BLaER1 treated with 17β-estradiol and CSF1 and Interleukin-3, amounts not matched to agents 10 nM and 100 nM (cell line): ENCODE results near the gene GPSM1.

Experiments
- H3K27ac ChIP-seq, 11 experiments: shearing (Covaris generic); formaldehyde crosslinking; 2 replicates each; pipeline ENCODE4 v1.8.1; 2022
- H3K27me3 ChIP-seq, 11 experiments: shearing (Covaris generic); formaldehyde crosslinking; 2 replicates each; pipeline ENCODE4 v1.8.1; 2022
- H3K36me3 ChIP-seq, 11 experiments: shearing (Covaris generic); formaldehyde crosslinking; 2 replicates each; pipeline ENCODE4 v1.8.1; 2022
- H3K4me1 ChIP-seq, 10 experiments: shearing (Covaris generic); formaldehyde crosslinking; 2 replicates each; pipeline ENCODE4 v1.8.1; 2022
- H3K4me2 ChIP-seq, 11 experiments: shearing (Covaris generic); formaldehyde crosslinking; 2 replicates each; pipeline ENCODE4 v1.8.1; 2022
- H3K4me3 ChIP-seq, 10 experiments: shearing (Covaris generic); formaldehyde crosslinking; 2 replicates each; pipeline ENCODE4 v1.8.1; 2022
- H3K9ac ChIP-seq, 11 experiments: shearing (Covaris generic); formaldehyde crosslinking; 2 replicates each; pipeline ENCODE4 v1.8.1; 2022
- H3K9me3 ChIP-seq, 11 experiments: shearing (Covaris generic); formaldehyde crosslinking; replicated peaks in 1 of 11; 2 replicates each; pipeline ENCODE4 v1.8.1; 2022
- H4K20me1 ChIP-seq, 11 experiments: shearing (Covaris generic); formaldehyde crosslinking; 2 replicates each; pipeline ENCODE4 v1.8.1; 2022
- Cebpa-rat ChIP-seq, 11 experiments: shearing (Covaris generic); IDR thresholded peaks; 2 replicates each; pipeline ENCODE4 v1.8.1; 2022

Gene GPSM1

GRCh38 chr9:136328011-136328621 is 777 bp downstream of the GPSM1 start:
- Histone ChIP-seq H3K36me3 (peaks cover 0 to 26% (median 17%) of the 10 kb centered on the region in 11 experiments; a peak in 14 of 22 replicates), H4K20me1 (peaks cover 0 to 53% (median 51%) of the 10 kb centered on the region in 11 experiments; a peak in 20 of 22 replicates), H3K4me1 (peaks cover 54 to 91% (median 84%) of the 10 kb centered on the region in 10 experiments), H3K4me3 (peak overlapping the region; percentile 67 to 91 (median 78)), H3K9me3 (no peaks in the 10 kb centered on the region), H3K27ac (peak overlapping the region; percentile 7 to 93 (median 86); a peak in 20 of 22 replicates), H3K9ac (peak overlapping the region; percentile 71 to 95 (median 86)), H3K4me2 (peak overlapping the region; percentile 93 to 100 (median 99)), H3K27me3 (peaks cover 0 to 11% (median 0%) of the 10 kb centered on the region in 11 experiments; a peak in 6 of 22 replicates)
- TF ChIP-seq Cebpa-rat (IDR thresholded peaks at IDR 0.05): no peak

DNA sequence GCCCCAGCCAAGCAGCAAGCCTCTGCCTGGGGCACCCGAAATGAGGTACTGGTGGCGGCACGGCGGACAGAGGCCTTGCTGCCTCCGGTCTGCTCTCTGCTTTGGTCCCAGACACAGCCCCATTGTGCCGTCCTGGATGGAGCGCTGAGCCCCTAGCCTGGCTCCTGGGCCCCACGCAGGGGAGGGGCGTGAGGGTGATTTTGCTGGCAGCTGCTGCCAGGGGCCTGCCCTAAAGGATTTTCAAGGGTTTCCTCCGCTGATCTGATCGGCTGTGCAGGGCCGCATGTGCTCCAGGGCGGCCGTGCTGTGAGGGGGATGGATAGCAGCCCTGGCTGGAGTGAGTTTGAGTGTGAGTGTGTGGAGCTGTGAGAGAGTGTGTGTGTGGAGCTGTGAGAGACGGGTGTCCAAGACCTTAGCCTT is 1.3 kb downstream of the GPSM1 start:
- H3K4me1 ChIP-seq: peaks cover 48 to 90% (median 83%) of the 10 kb centered on the region in 10 experiments
- peak overlapping the region; percentile 7 to 93 (median 86); a peak in 20 of 22 replicates for H3K27ac ChIP-seq

GRCh38 chr9:136329211-136329627 is 1.9 kb downstream of the GPSM1 start:
- Histone ChIP-seq H3K9ac (peak overlapping the region; percentile 71 to 95 (median 86)), H3K4me2 (peak overlapping the region; percentile 93 to 100 (median 99)), H3K27ac (peak overlapping the region in 9 of 11 experiments; percentile 44 to 93 (median 86); a peak in 17 of 22 replicates), H4K20me1 (peaks cover 0 to 64% (median 60%) of the 10 kb centered on the region in 11 experiments; a peak in 20 of 22 replicates), H3K4me3 (peak overlapping the region; percentile 67 to 91 (median 78)), H3K4me1 (peaks cover 43 to 84% (median 77%) of the 10 kb centered on the region in 10 experiments), H3K27me3 (no peaks in the 10 kb centered on the region), H3K9me3 (no peaks in the 10 kb centered on the region), H3K36me3 (peaks cover 0 to 36% (median 26%) of the 10 kb centered on the region in 11 experiments; a peak in 17 of 22 replicates)
- TF ChIP-seq Cebpa-rat (IDR thresholded peaks at IDR 0.05): no peak

More for the DNA sequence above, 1.3 kb downstream of the GPSM1 start:
- Histone ChIP-seq H3K36me3 (peaks cover 0 to 32% (median 21%) of the 10 kb centered on the region in 11 experiments; a peak in 14 of 22 replicates), H3K4me2 (peak overlapping the region; percentile 93 to 100 (median 99)), H4K20me1 (peaks cover 0 to 58% (median 56%) of the 10 kb centered on the region in 11 experiments; a peak in 20 of 22 replicates), H3K27me3 (peaks cover 0 to 6% (median 0%) of the 10 kb centered on the region in 11 experiments; a peak in 6 of 22 replicates), H3K9ac (peak overlapping the region; percentile 71 to 95 (median 86)), H3K4me3 (peak overlapping the region; percentile 67 to 91 (median 78)), H3K9me3 (no peaks in the 10 kb centered on the region)
- TF ChIP-seq Cebpa-rat (IDR thresholded peaks at IDR 0.05): no peak

GRCh38 chr9:136329636-136330405 is 2.5 kb downstream of the GPSM1 start:
- peak overlapping the region; percentile 93 to 100 (median 99) for H3K4me2 ChIP-seq
- H3K4me3 ChIP-seq: peak overlapping the region in 9 of 10 experiments; percentile 71 to 91 (median 79); a peak in 17 of 20 replicates
- peak overlapping the region in 9 of 11 experiments; percentile 44 to 93 (median 86); a peak in 17 of 22 replicates for H3K27ac ChIP-seq
- no peaks in the 10 kb centered on the region for H3K27me3 ChIP-seq
- H3K36me3 ChIP-seq: peaks cover 0 to 42% (median 32%) of the 10 kb centered on the region in 11 experiments; a peak in 17 of 22 replicates
- H3K9me3 ChIP-seq: no peaks in the 10 kb centered on the region
- H4K20me1 ChIP-seq: peaks cover 0 to 70% (median 66%) of the 10 kb centered on the region in 11 experiments; a peak in 20 of 22 replicates
- TF ChIP-seq Cebpa-rat (IDR thresholded peaks at IDR 0.05): no peak
- peak overlapping the region; percentile 71 to 95 (median 86) for H3K9ac ChIP-seq
- peaks cover 40 to 78% (median 71%) of the 10 kb centered on the region in 10 experiments for H3K4me1 ChIP-seq

DNA sequence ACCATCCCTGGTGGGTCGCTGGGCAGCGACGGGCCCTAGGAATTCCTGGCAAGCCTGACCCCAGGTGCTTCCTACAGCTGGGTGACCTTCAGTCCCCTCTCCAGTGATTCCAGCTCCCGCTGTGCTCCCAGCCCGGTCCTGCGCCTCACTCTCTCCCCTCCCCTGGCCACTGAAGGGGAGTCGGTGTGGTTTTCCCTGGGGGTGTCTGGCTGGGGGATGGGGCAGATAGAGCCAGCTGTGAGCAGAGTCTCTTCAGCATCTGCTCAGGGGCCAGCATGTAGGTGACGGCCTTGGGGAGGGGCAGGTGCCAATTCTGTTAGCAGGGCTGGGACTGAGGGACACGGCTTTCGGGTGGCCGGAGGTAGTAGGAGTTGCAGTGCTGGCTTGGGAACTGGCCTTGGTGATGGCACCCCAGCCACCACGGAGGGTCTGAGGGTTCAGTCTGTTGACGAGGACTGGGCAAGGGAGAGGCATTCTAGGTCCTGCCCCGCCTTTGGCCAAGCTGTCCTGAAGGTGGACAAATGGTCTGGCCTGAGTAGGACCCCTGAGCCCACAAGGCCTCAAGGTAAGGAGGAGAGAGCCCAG is 3.2 kb downstream of the GPSM1 start:
- H3K27ac ChIP-seq: peak overlapping the region in 7 of 11 experiments; percentile 81 to 93 (median 87); a peak in 13 of 22 replicates
- peaks cover 0 to 77% (median 73%) of the 10 kb centered on the region in 11 experiments; a peak in 20 of 22 replicates for H4K20me1 ChIP-seq
- H3K27me3 ChIP-seq: no peaks in the 10 kb centered on the region
- H3K4me1 ChIP-seq: peaks cover 40 to 72% (median 64%) of the 10 kb centered on the region in 10 experiments
- H3K9me3 ChIP-seq: no peaks in the 10 kb centered on the region
- H3K9ac ChIP-seq: peak overlapping the region; percentile 71 to 95 (median 86); a peak in 18 of 22 replicates
- TF ChIP-seq Cebpa-rat (IDR thresholded peaks at IDR 0.05): no peak
- peaks cover 0 to 49% (median 39%) of the 10 kb centered on the region in 11 experiments; a peak in 18 of 22 replicates for H3K36me3 ChIP-seq
- peak overlapping the region in 7 of 10 experiments; percentile 71 to 91 (median 85); a peak in 9 of 20 replicates for H3K4me3 ChIP-seq
- peak overlapping the region; percentile 93 to 100 (median 99) for H3K4me2 ChIP-seq

DNA sequence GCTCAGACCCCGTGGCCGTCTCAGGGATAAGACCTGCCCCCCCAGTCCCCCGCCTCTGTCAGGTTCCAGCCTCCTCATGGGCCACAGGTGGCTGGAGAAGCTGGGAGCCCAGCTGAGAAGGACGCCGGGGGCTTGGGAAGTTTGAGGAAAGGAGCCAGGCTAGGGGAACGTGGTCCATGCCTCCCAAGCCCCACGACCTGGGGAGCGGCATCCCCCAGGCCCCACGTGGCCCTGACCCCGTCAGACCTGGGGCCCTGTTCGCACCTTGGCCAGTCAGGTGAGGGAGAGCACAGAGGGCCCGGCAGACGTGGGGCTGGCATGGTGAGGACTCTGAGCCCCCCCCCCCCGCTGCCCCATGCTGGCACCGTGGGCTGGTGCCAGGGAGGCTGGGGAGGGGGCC is 3.7 kb downstream of the GPSM1 start:
- H3K4me3 ChIP-seq: peak overlapping the region in 4 of 10 experiments; percentile 71 to 91 (median 87); a peak in 5 of 20 replicates
- peak overlapping the region in 9 of 11 experiments; percentile 30 to 95 (median 86); a peak in 14 of 22 replicates for H3K9ac ChIP-seq
- H3K27ac ChIP-seq: peak overlapping the region in 6 of 11 experiments; percentile 37 to 93 (median 86); a peak in 9 of 22 replicates
- peak overlapping the region in 9 of 11 experiments; percentile 93 to 100 (median 99); a peak in 18 of 22 replicates for H3K4me2 ChIP-seq
- H3K4me1 ChIP-seq: peaks cover 36 to 66% (median 59%) of the 10 kb centered on the region in 10 experiments
- H3K27me3 ChIP-seq: no peaks in the 10 kb centered on the region
- H4K20me1 ChIP-seq: peaks cover 0 to 82% (median 77%) of the 10 kb centered on the region in 11 experiments; a peak in 20 of 22 replicates
- H3K9me3 ChIP-seq: no peaks in the 10 kb centered on the region
- H3K36me3 ChIP-seq: peaks cover 0 to 54% (median 44%) of the 10 kb centered on the region in 11 experiments; a peak in 19 of 22 replicates
- no peak for TF ChIP-seq Cebpa-rat (IDR thresholded peaks at IDR 0.05)

DNA sequence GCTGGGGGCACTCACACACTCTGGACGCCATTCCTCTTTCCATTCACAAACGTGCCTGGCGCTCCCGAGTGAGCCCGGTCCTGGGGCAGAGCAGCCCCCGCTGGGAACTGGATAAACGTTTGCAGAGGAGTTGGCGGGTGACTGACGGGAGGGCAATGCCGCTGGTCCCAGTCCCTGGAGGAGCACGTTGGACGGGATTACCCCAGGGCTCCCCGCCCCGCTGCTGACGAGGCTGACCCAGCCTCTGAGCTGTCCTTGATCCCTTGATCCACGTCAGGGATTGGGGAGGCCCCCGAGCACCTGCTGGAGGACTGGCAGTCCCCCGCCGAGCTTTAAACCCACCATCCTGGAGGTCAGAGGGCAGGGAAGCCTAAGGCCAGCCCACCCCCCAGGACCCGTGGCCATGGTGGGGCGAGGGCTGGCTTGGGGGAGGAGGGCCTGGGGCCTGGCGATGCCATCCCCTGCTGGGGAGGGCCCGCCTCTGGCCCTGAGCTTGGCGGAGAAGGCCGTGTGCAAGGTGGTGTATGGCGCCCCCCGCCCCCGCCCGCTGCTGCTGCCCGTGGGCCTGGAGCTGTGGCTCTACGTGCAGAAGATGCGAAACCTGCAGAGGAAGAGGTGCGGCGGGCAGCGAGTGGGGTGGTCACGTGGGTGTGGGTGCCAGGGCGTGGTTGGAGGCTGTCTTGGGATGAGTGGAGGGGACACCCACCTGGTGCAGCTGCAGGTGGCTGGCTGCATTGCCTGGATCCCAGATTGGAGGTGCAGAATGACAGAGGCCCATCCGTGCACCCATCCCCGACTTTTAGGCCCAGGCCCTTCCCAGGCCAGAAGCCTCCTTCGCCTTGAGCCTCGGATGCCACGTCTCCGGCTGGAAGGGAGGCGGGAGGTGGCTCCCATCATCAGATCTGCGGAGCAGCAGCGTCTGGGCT is 4.5 kb downstream of the GPSM1 start:
- H3K9ac ChIP-seq: peak overlapping the region in 7 of 11 experiments; percentile 8 to 95 (median 52); a peak in 10 of 22 replicates
- H3K27me3 ChIP-seq: no peaks in the 10 kb centered on the region
- H4K20me1 ChIP-seq: peaks cover 0 to 90% (median 80%) of the 10 kb centered on the region in 11 experiments; a peak in 20 of 22 replicates
- no peak overlapping the region for H3K4me3 ChIP-seq
- peaks cover 28 to 58% (median 51%) of the 10 kb centered on the region in 10 experiments for H3K4me1 ChIP-seq
- no peaks in the 10 kb centered on the region for H3K9me3 ChIP-seq
- peaks cover 0 to 62% (median 52%) of the 10 kb centered on the region in 11 experiments; a peak in 20 of 22 replicates for H3K36me3 ChIP-seq
- peak overlapping the region in 3 of 11 experiments; percentile 2 to 31 (median 7); a peak in 4 of 22 replicates for H3K27ac ChIP-seq
- no peak for TF ChIP-seq Cebpa-rat (IDR thresholded peaks at IDR 0.05)
- H3K4me2 ChIP-seq: peak overlapping the region in 8 of 11 experiments; percentile 38 to 100 (median 96); a peak in 14 of 22 replicates
